22Rv1 (cell line): ENCODE measurements around the gene HOXB7.

ENCODE experiments used
- CTCF ChIP-seq: fragments of 450-650 bp; IDR thresholded peaks from 2 replicates; pipeline ENCODE4 v1.5.1; 2017; ENCODE audit warnings: mild to moderate bottlenecking
- ZFX ChIP-seq: fragments of 450-650 bp; IDR thresholded peaks from 2 replicates; pipeline ENCODE4 v1.6.1; 2017; ENCODE audit warnings: antibody characterized with exemption, borderline replicate concordance

GRCh38 chr17:48596000-48596734 is 14.7 kb downstream of the HOXB7 start:
- TF ChIP-seq CTCF = no peak
- no peak for TF ChIP-seq ZFX
